Measurements from ENCODE around the gene CEP162. TPM values are rescaled to one million over a fixed set of nuclear protein-coding genes. Genes with fewer than 3 reads are reported as not detected.

CEP162 gene
- total RNA-seq, 1 experiment from 2014 or later = 2.3 TPM

GRCh38 chr6:84141521-84141920 lies 85.9 kb downstream of the CEP162 start:
- Histone ChIP-seq H3K27me3 (ENCODE audit: low read length) (no peaks in the 10 kb centered on the region), H3K9ac (ENCODE audit: low read length) (no peak overlapping the region), H3K4me2 (ENCODE audit: low read length) (no peak overlapping the region), H3K4me1 (ENCODE audit: insufficient read depth, low read length) (no peaks in the 10 kb centered on the region), H3K4me3 (ENCODE audit: low read length) (no peak overlapping the region), H3K27ac (ENCODE audit: low read length) (no peak overlapping the region), H3K79me2 (ENCODE audit: low read length) (no peaks in the 10 kb centered on the region), H3K9me3 (ENCODE audit: low read length) (no peaks in the 10 kb centered on the region), H3K36me3 (ENCODE audit: low read depth, low read length) (no peaks in the 10 kb centered on the region), H3K9me2 (replicated peaks; ENCODE audit: low read length) (no peaks in the 10 kb centered on the region), H4K20me1 (ENCODE audit: low read length) (no peaks in the 10 kb centered on the region), H2AFZ (ENCODE audit: low read length) (no peak overlapping the region), H3F3A (ENCODE audit: low read length, unreplicated experiment) (no peaks in the 10 kb centered on the region)
- BruUV-seq (replicated peaks) = no TSS peak
- intact Hi-C loops (cut with micrococcal nuclease) = no loop called here
- ATAC-seq (no peak), DNase-seq (no peak)
- CTCF ChIA-PET = no interaction called here
- POLR2A ChIA-PET (ENCODE audit: unreplicated experiment) = no interaction called here
- no peak for TF ChIP-seq EZH2phosphoT487 (IDR thresholded peaks at IDR 0.05; ENCODE audit: borderline replicate concordance, low read length)
- no peak for TF ChIP-seq EZH2 (IDR thresholded peaks at IDR 0.05; ENCODE audit: low read length, unreplicated experiment)
- no peak for TF ChIP-seq CTCF (conservative IDR thresholded peaks at IDR 0.05; ENCODE audit: low read depth, low read length)

- ATAC-seq = no peak
- no peak for TF ChIP-seq EZH2 (IDR thresholded peaks at IDR 0.05; ENCODE audit: low read length, unreplicated experiment)
- no peak for TF ChIP-seq EZH2phosphoT487 (IDR thresholded peaks at IDR 0.05; ENCODE audit: borderline replicate concordance, low read length)
- TF ChIP-seq CTCF (conservative IDR thresholded peaks at IDR 0.05; ENCODE audit: low read depth, low read length) = no peak
- no peaks in the 10 kb centered on the region for H3K27me3 ChIP-seq (ENCODE audit: low read length)
- no peaks in the 10 kb centered on the region for H3K9me3 ChIP-seq (ENCODE audit: low read length)
- intact Hi-C loops (cut with micrococcal nuclease) = no loop called here
- ChIA-PET CTCF (no interaction called here), POLR2A (ENCODE audit: unreplicated experiment) (no interaction called here)
- no peaks in the 10 kb centered on the region for H3K36me3 ChIP-seq (ENCODE audit: low read depth, low read length)
- H3K4me2 ChIP-seq (ENCODE audit: low read length) = no peak overlapping the region
- no peaks in the 10 kb centered on the region for H3F3A ChIP-seq (ENCODE audit: low read length, unreplicated experiment)
- no peak for DNase-seq
- no peaks in the 10 kb centered on the region for H3K9me2 ChIP-seq (replicated peaks; ENCODE audit: low read length)
- no peak overlapping the region for H3K9ac ChIP-seq (ENCODE audit: low read length)
- no peaks in the 10 kb centered on the region for H4K20me1 ChIP-seq (ENCODE audit: low read length)
- BruUV-seq (replicated peaks) = no TSS peak
- no peaks in the 10 kb centered on the region for H3K4me1 ChIP-seq (ENCODE audit: insufficient read depth, low read length)
- H3K79me2 ChIP-seq (ENCODE audit: low read length) = no peaks in the 10 kb centered on the region
- H3K4me3 ChIP-seq (ENCODE audit: low read length) = no peak overlapping the region
- no peak overlapping the region for H2AFZ ChIP-seq (ENCODE audit: low read length)
- no peak overlapping the region for H3K27ac ChIP-seq (ENCODE audit: low read length)
Observed at GRCh38 chr6:84139311-84139710, 88.1 kb downstream of the CEP162 start.

- Histone ChIP-seq H3K9me2 (replicated peaks; ENCODE audit: low read length) (no peaks in the 10 kb centered on the region), H3K9me3 (ENCODE audit: low read length) (no peaks in the 10 kb centered on the region), H3K4me3 (ENCODE audit: low read length) (no peak overlapping the region), H3K4me2 (ENCODE audit: low read length) (no peak overlapping the region), H3K36me3 (ENCODE audit: low read depth, low read length) (no peaks in the 10 kb centered on the region), H3K27me3 (ENCODE audit: low read length) (no peaks in the 10 kb centered on the region), H4K20me1 (ENCODE audit: low read length) (no peaks in the 10 kb centered on the region), H3K9ac (ENCODE audit: low read length) (no peak overlapping the region), H2AFZ (ENCODE audit: low read length) (no peak overlapping the region), H3F3A (ENCODE audit: low read length, unreplicated experiment) (no peaks in the 10 kb centered on the region), H3K27ac (ENCODE audit: low read length) (no peak overlapping the region), H3K4me1 (ENCODE audit: insufficient read depth, low read length) (no peaks in the 10 kb centered on the region), H3K79me2 (ENCODE audit: low read length) (no peaks in the 10 kb centered on the region)
- TF ChIP-seq EZH2 (IDR thresholded peaks at IDR 0.05; ENCODE audit: low read length, unreplicated experiment) = no peak
- no peak for TF ChIP-seq CTCF (conservative IDR thresholded peaks at IDR 0.05; ENCODE audit: low read depth, low read length)
- no peak for TF ChIP-seq EZH2phosphoT487 (IDR thresholded peaks at IDR 0.05; ENCODE audit: borderline replicate concordance, low read length)
- POLR2A ChIA-PET (ENCODE audit: unreplicated experiment) = no interaction called here
- ATAC-seq (peak; percentile 70), DNase-seq (peak; percentile 8)
- CTCF ChIA-PET = no interaction called here
- no TSS peak for BruUV-seq (replicated peaks)
- intact Hi-C loops (cut with micrococcal nuclease) = no loop called here
Observed at GRCh38 chr6:84137989-84138575, 89.4 kb downstream of the CEP162 start.

Measured in PC-3 (cell line).